CD4-positive, alpha-beta memory T cell (primary cell): ENCODE measurements around the gene RASEF. TPM values are rescaled to one million over a fixed set of nuclear protein-coding genes. Genes with fewer than 3 reads are reported as not detected.

ENCODE experiments used
- CTCF ChIA-PET: fragments of 350-600 bp; sonication (Branson Sonifier 250); formaldehyde crosslinking; loops from one replicate; lab custom pipeline; 2021; ENCODE audit warnings: inconsistent platforms; ENCODE audit not compliant: partially characterized antibody; lab: Charles Lee
- POLR2A ChIA-PET: fragments of 350-600 bp; sonication (Branson Sonifier 250); formaldehyde crosslinking; loops from one replicate; lab custom pipeline; 2021; ENCODE audit not compliant: partially characterized antibody; lab: Charles Lee
- DNase-seq, 5 donors: peaks; one replicate each; pipeline versions ENCODE4 v3.0.0 to v3.0.0-alpha.2; 2020 to 2022; ENCODE audit warnings: mixed read lengths in 1 of 5
- H3K27ac ChIP-seq: one replicate; pipeline ENCODE4 v1.7.0; 2013; ENCODE audit warnings: low read depth, low read length
- H3K27me3 ChIP-seq: 2 replicates; pipeline ENCODE4 v1.7.0; 2013; ENCODE audit warnings: mild to moderate bottlenecking, low read length, moderate library complexity; ENCODE audit not compliant: insufficient read depth
- H3K36me3 ChIP-seq: 2 replicates; pipeline ENCODE4 v1.7.0; 2013; ENCODE audit warnings: mild to moderate bottlenecking, low read length, moderate library complexity; ENCODE audit not compliant: insufficient read depth
- H3K4me1 ChIP-seq: 2 replicates; pipeline ENCODE4 v1.7.0; 2013; ENCODE audit warnings: mild to moderate bottlenecking, low read length, moderate library complexity; ENCODE audit not compliant: insufficient read depth
- H3K4me3 ChIP-seq, 2 donors: one replicate each; pipeline ENCODE4 v1.7.0; 2013; ENCODE audit warnings: low read length in 2 of 2, mild to moderate bottlenecking in 1 of 2
- H3K9me3 ChIP-seq, 2 donors: one replicate each; pipeline ENCODE4 v1.7.0; 2013; ENCODE audit warnings: low read length in 2 of 2, control low read depth in 1 of 2; ENCODE audit not compliant: control insufficient read depth in 1 of 2
- H3K27ac Mint-ChIP-seq, 7 donors: one replicate each; pipeline ENCODE4 v1.8.0; 2020 to 2021; ENCODE audit warnings: mixed read lengths in 7 of 7, mild to moderate bottlenecking in 6 of 7, inconsistent platforms in 3 of 7, moderate library complexity in 3 of 7
- H3K27me3 Mint-ChIP-seq, 2 donors: one replicate each; pipeline ENCODE4 v1.8.0; 2020 to 2021; ENCODE audit warnings: mixed read lengths in 2 of 2
- H3K36me3 Mint-ChIP-seq, 2 donors: one replicate each; pipeline ENCODE4 v1.8.0; 2020 to 2021; ENCODE audit warnings: mixed read lengths in 2 of 2, inconsistent platforms in 1 of 2, mild to moderate bottlenecking in 1 of 2
- H3K4me1 Mint-ChIP-seq, 4 donors: one replicate each; pipeline ENCODE4 v1.8.0; 2020 to 2021; ENCODE audit warnings: mixed read lengths in 4 of 4, mild to moderate bottlenecking in 1 of 4
- H3K4me3 Mint-ChIP-seq, 8 donors: one replicate each; pipeline ENCODE4 v1.8.0; 2020 to 2021; ENCODE audit warnings: mixed read lengths in 8 of 8, mild to moderate bottlenecking in 7 of 8, moderate library complexity in 6 of 8, inconsistent platforms in 3 of 8
- H3K9me3 Mint-ChIP-seq, 8 donors: one replicate each; pipeline ENCODE4 v1.8.0; 2020 to 2021; ENCODE audit warnings: mixed read lengths in 8 of 8, mild to moderate bottlenecking in 5 of 8, inconsistent platforms in 3 of 8, moderate library complexity in 1 of 8
- intact Hi-C: fragments of 100-400 bp; cut with micrococcal nuclease; formaldehyde crosslinking; loops from one replicate; pipeline ENCODE4 v1.15.1; 2023
- polyA plus RNA-seq, 2 donors: library from polyadenylated mRNA; unstranded; fragments of 300-500 nt; fragmentation: Illumina TruSeq; gene quantifications; one replicate each; pipeline ENCODE4 v1.2.3, GENCODE V29; 2021
- total RNA-seq, 2 experiments: library from RNA; stranded (reverse); gene quantifications; one replicate each; pipeline ENCODE4 v1.2.3, GENCODE V29; 2021

The RASEF gene
- total and polyA plus RNA-seq, 4 experiments from 2014 or later: not detected

GRCh38 chr9:82993856-82994605 lies 68.9 kb downstream of the RASEF start:
- intact Hi-C loops: no loop called here
- H3K27me3 ChIP-seq: no peaks in the 10 kb centered on the region
- no peaks in the 10 kb centered on the region for H3K4me1 Mint-ChIP-seq
- peaks cover 0 to 4% (median 0%) of the 10 kb centered on the region in 8 donors for H3K9me3 Mint-ChIP-seq
- DNase-seq: no peak
- H3K27ac ChIP-seq: no peak overlapping the region
- H3K4me1 ChIP-seq: no peaks in the 10 kb centered on the region
- H3K36me3 Mint-ChIP-seq: no peaks in the 10 kb centered on the region
- no peaks in the 10 kb centered on the region for H3K36me3 ChIP-seq
- CTCF ChIA-PET: no interaction called here
- H3K27ac Mint-ChIP-seq: no peak overlapping the region
- POLR2A ChIA-PET: no interaction called here
- H3K27me3 Mint-ChIP-seq: no peaks in the 10 kb centered on the region
- H3K4me3 ChIP-seq: no peak overlapping the region
- H3K9me3 ChIP-seq: no peaks in the 10 kb centered on the region
- no peak overlapping the region for H3K4me3 Mint-ChIP-seq

- Histone ChIP-seq H3K36me3 (no peaks in the 10 kb centered on the region), H3K27me3 (no peaks in the 10 kb centered on the region), H3K4me3 (no peak overlapping the region), H3K27ac (no peak overlapping the region), H3K4me1 (no peaks in the 10 kb centered on the region), H3K9me3 (no peaks in the 10 kb centered on the region)
- no peak overlapping the region for H3K27ac Mint-ChIP-seq
- no peaks in the 10 kb centered on the region for H3K27me3 Mint-ChIP-seq
- intact Hi-C loops: no loop called here
- H3K9me3 Mint-ChIP-seq: peaks cover 0 to 4% (median 0%) of the 10 kb centered on the region in 8 donors
- no peaks in the 10 kb centered on the region for H3K36me3 Mint-ChIP-seq
- DNase-seq: no peak
- H3K4me1 Mint-ChIP-seq: no peaks in the 10 kb centered on the region
- no peak overlapping the region for H3K4me3 Mint-ChIP-seq
- ChIA-PET POLR2A (no interaction called here), CTCF (no interaction called here)
These were observed 71.3 kb downstream of the RASEF start for GRCh38 chr9:82991671-82992070.

- DNase-seq: no peak
- H3K27me3 ChIP-seq: no peaks in the 10 kb centered on the region
- H3K36me3 Mint-ChIP-seq: no peaks in the 10 kb centered on the region
- CTCF ChIA-PET: no interaction called here
- H3K9me3 ChIP-seq: no peaks in the 10 kb centered on the region
- intact Hi-C loops: no loop called here
- no peak overlapping the region for H3K27ac Mint-ChIP-seq
- no peaks in the 10 kb centered on the region for H3K36me3 ChIP-seq
- no peak overlapping the region for H3K4me3 ChIP-seq
- H3K27ac ChIP-seq: no peak overlapping the region
- no peaks in the 10 kb centered on the region for H3K4me1 ChIP-seq
- H3K27me3 Mint-ChIP-seq: no peaks in the 10 kb centered on the region
- no peaks in the 10 kb centered on the region for H3K4me1 Mint-ChIP-seq
- POLR2A ChIA-PET: no interaction called here
- H3K4me3 Mint-ChIP-seq: no peak overlapping the region
- H3K9me3 Mint-ChIP-seq: peaks cover 0 to 4% (median 0%) of the 10 kb centered on the region in 8 donors
These were observed 73.0 kb downstream of the RASEF start for GRCh38 chr9:82989929-82990328.

- no peaks in the 10 kb centered on the region for H3K36me3 ChIP-seq
- H3K27me3 ChIP-seq: no peaks in the 10 kb centered on the region
- no peaks in the 10 kb centered on the region for H3K4me1 ChIP-seq
- H3K27ac Mint-ChIP-seq: no peak overlapping the region
- intact Hi-C loops: no loop called here
- H3K27me3 Mint-ChIP-seq: no peaks in the 10 kb centered on the region
- H3K9me3 ChIP-seq: no peaks in the 10 kb centered on the region
- peaks cover 0 to 4% (median 0%) of the 10 kb centered on the region in 8 donors for H3K9me3 Mint-ChIP-seq
- H3K4me3 ChIP-seq: no peak overlapping the region
- POLR2A ChIA-PET: no interaction called here
- H3K4me1 Mint-ChIP-seq: no peaks in the 10 kb centered on the region
- no peak overlapping the region for H3K4me3 Mint-ChIP-seq
- no peak for DNase-seq
- H3K27ac ChIP-seq: no peak overlapping the region
- CTCF ChIA-PET: no interaction called here
- no peaks in the 10 kb centered on the region for H3K36me3 Mint-ChIP-seq
These were observed 74.5 kb downstream of the RASEF start for GRCh38 chr9:82988488-82988887.

GRCh38 chr9:82987370-82988189 lies 75.4 kb downstream of the RASEF start:
- ChIA-PET CTCF (no interaction called here), POLR2A (no interaction called here)
- Histone ChIP-seq H3K27ac (no peak overlapping the region), H3K27me3 (no peaks in the 10 kb centered on the region), H3K36me3 (no peaks in the 10 kb centered on the region), H3K4me3 (no peak overlapping the region), H3K4me1 (no peaks in the 10 kb centered on the region), H3K9me3 (no peaks in the 10 kb centered on the region)
- H3K27ac Mint-ChIP-seq: no peak overlapping the region
- H3K9me3 Mint-ChIP-seq: peaks cover 0 to 4% (median 0%) of the 10 kb centered on the region in 8 donors
- H3K27me3 Mint-ChIP-seq: no peaks in the 10 kb centered on the region
- no peaks in the 10 kb centered on the region for H3K4me1 Mint-ChIP-seq
- H3K4me3 Mint-ChIP-seq: no peak overlapping the region
- H3K36me3 Mint-ChIP-seq: no peaks in the 10 kb centered on the region
- DNase-seq: no peak
- intact Hi-C loops: no loop called here

GRCh38 chr9:82981552-82981951 lies 81.4 kb downstream of the RASEF start:
- Mint-ChIP-seq H3K4me3 (no peak overlapping the region), H3K4me1 (no peaks in the 10 kb centered on the region), H3K9me3 (peaks cover 0 to 4% (median under 1%) of the 10 kb centered on the region in 8 donors), H3K27me3 (no peaks in the 10 kb centered on the region), H3K36me3 (no peaks in the 10 kb centered on the region), H3K27ac (no peak overlapping the region)
- Histone ChIP-seq H3K4me1 (no peaks in the 10 kb centered on the region), H3K36me3 (no peaks in the 10 kb centered on the region), H3K9me3 (no peaks in the 10 kb centered on the region), H3K27me3 (no peaks in the 10 kb centered on the region), H3K27ac (no peak overlapping the region), H3K4me3 (no peak overlapping the region)
- intact Hi-C loops: no loop called here
- ChIA-PET CTCF (no interaction called here), POLR2A (no interaction called here)
- DNase-seq: no peak

- Mint-ChIP-seq H3K27me3 (no peaks in the 10 kb centered on the region), H3K9me3 (peaks cover 0 to 3% (median 0%) of the 10 kb centered on the region in 8 donors), H3K4me3 (no peak overlapping the region), H3K36me3 (no peaks in the 10 kb centered on the region), H3K27ac (no peak overlapping the region), H3K4me1 (no peaks in the 10 kb centered on the region)
- no peaks in the 10 kb centered on the region for H3K4me1 ChIP-seq
- H3K36me3 ChIP-seq: no peaks in the 10 kb centered on the region
- H3K27ac ChIP-seq: no peak overlapping the region
- ChIA-PET CTCF (no interaction called here), POLR2A (no interaction called here)
- no peak for DNase-seq
- H3K9me3 ChIP-seq: no peaks in the 10 kb centered on the region
- H3K27me3 ChIP-seq: no peaks in the 10 kb centered on the region
- intact Hi-C loops: no loop called here
- H3K4me3 ChIP-seq: no peak overlapping the region
These were observed 87.8 kb downstream of the RASEF start for GRCh38 chr9:82975176-82975575.
